Tibial nerve (tissue), 4 donors: ENCODE results near the gene CTH. TPM values are rescaled to one million over a fixed set of nuclear protein-coding genes. Genes with fewer than 3 reads are reported as not detected.

ENCODE experiments used
- DNase-seq, 2 donors: peaks; one replicate each; pipeline ENCODE4 v3.0.0-alpha.2; 2019; ENCODE audit warnings: low spot score in 2 of 2
- H3K27ac ChIP-seq, 4 donors: fragments of 200-600 bp; sonication (generic) in 3 of 4; one replicate each; pipeline ENCODE4 v1.5.1; 2017 to 2019; ENCODE audit warnings: mild to moderate bottlenecking in 1 of 4
- H3K27me3 ChIP-seq, 2 donors: fragments of 200-600 bp; sonication (generic) in 1 of 2; one replicate each; pipeline versions ENCODE4 v1.5.1 to v1.6.0; 2017 to 2019
- H3K36me3 ChIP-seq, 3 donors: fragments of 200-600 bp; sonication (generic); one replicate each; pipeline ENCODE4 v1.5.1; 2018 to 2019
- H3K4me1 ChIP-seq, 4 donors: fragments of 200-600 bp; sonication (generic) in 3 of 4; one replicate each; pipeline ENCODE4 v1.5.1; 2017 to 2019
- H3K4me3 ChIP-seq, 4 donors: fragments of 200-600 bp; sonication (generic) in 3 of 4; one replicate each; pipeline ENCODE4 v1.5.1; 2017 to 2019; ENCODE audit warnings: mild to moderate bottlenecking in 1 of 4, moderate library complexity in 1 of 4
- H3K9me3 ChIP-seq, 4 donors: fragments of 200-600 bp; sonication (generic) in 3 of 4; one replicate each; pipeline ENCODE4 v1.5.1; 2017 to 2019
- CTCF ChIP-seq, 5 experiments: fragments of 200-600 bp in 3 of 5; fragments of 450-650 bp in 2 of 5; sonication (generic) in 3 of 5; IDR thresholded peaks; one replicate each; pipeline ENCODE4 v1.5.1; 2016 to 2019; ENCODE audit warnings: antibody characterized with exemption in 5 of 5, mild to moderate bottlenecking in 3 of 5, moderate library complexity in 2 of 5
- EP300 ChIP-seq, 2 donors: sonication (generic); formaldehyde crosslinking; IDR thresholded peaks; one replicate each; pipeline ENCODE4 v1.6.1; 2017; ENCODE audit warnings: antibody characterized with exemption in 2 of 2, mild to moderate bottlenecking in 1 of 2
- POLR2A ChIP-seq, 2 donors: fragments of 450-650 bp; IDR thresholded peaks; one replicate each; pipeline ENCODE4 v1.6.1; 2017; ENCODE audit warnings: antibody characterized with exemption in 2 of 2, mild to moderate bottlenecking in 2 of 2, moderate library complexity in 2 of 2
- WGBS, 2 donors: methylation state at CpG; one replicate each; pipeline ENCODE4 v1.1.5; 2018; 5-methylcytosine and 5-hydroxymethylcytosine counted together
- total RNA-seq, 4 donors: library from RNA; depleted of rRNA; stranded (reverse); fragments of >200 nt; gene quantifications; one replicate each; pipeline ENCODE4 v1.1.0, GENCODE V29; 2016

Gene CTH
- total RNA-seq, 4 donors from 2014 or later, result 5.7 to 12.2 (median 9.4) TPM

GRCh38 chr1:70431874-70432273 is 20.8 kb downstream of the CTH start:
- Histone ChIP-seq H3K36me3 (peaks cover 0 to 73% (median 0%) of the 10 kb centered on the region in 3 donors), H3K27me3 (no peaks in the 10 kb centered on the region), H3K4me1 (no peaks in the 10 kb centered on the region), H3K9me3 (no peaks in the 10 kb centered on the region), H3K4me3 (no peak overlapping the region), H3K27ac (no peak overlapping the region)
- no peak for DNase-seq
- 74 to 82% methylated on average over 3 of the region's 3 CpGs for WGBS, 2 donors
- no peak for TF ChIP-seq EP300 (IDR thresholded peaks at IDR 0.05)
- no peak for TF ChIP-seq CTCF (IDR thresholded peaks at IDR 0.05)
- no peak for TF ChIP-seq POLR2A (IDR thresholded peaks at IDR 0.05)

GRCh38 chr1:70434253-70434859 is 23.3 kb downstream of the CTH start:
- Histone ChIP-seq H3K4me1 (no peaks in the 10 kb centered on the region), H3K36me3 (peaks cover 0 to 74% (median 6%) of the 10 kb centered on the region in 3 donors), H3K4me3 (no peak overlapping the region), H3K9me3 (no peaks in the 10 kb centered on the region), H3K27ac (no peak overlapping the region), H3K27me3 (no peaks in the 10 kb centered on the region)
- TF ChIP-seq CTCF (IDR thresholded peaks at IDR 0.05), result no peak
- TF ChIP-seq POLR2A (IDR thresholded peaks at IDR 0.05), result no peak
- TF ChIP-seq EP300 (IDR thresholded peaks at IDR 0.05), result no peak
- WGBS, 2 donors, result 93 to 97% methylated on average over 1 of the region's 1 CpG
- no peak for DNase-seq

GRCh38 chr1:70436622-70437251 is 25.7 kb downstream of the CTH start:
- TF ChIP-seq EP300 (IDR thresholded peaks at IDR 0.05) (no peak), POLR2A (IDR thresholded peaks at IDR 0.05) (no peak), CTCF (IDR thresholded peaks at IDR 0.05) (peak in 2 of 5 experiments; percentile 17)
- DNase-seq, result no peak
- Histone ChIP-seq H3K4me1 (no peaks in the 10 kb centered on the region), H3K4me3 (no peak overlapping the region), H3K27me3 (no peaks in the 10 kb centered on the region), H3K9me3 (no peaks in the 10 kb centered on the region), H3K36me3 (peaks cover 0 to 60% (median 6%) of the 10 kb centered on the region in 3 donors), H3K27ac (no peak overlapping the region)
- 49 to 52% methylated on average over 6 of the region's 6 CpGs for WGBS, 2 donors

GRCh38 chr1:70438529-70438928 is 27.5 kb downstream of the CTH start:
- no peaks in the 10 kb centered on the region for H3K27me3 ChIP-seq
- 81 to 82% methylated on average over 2 of the region's 2 CpGs for WGBS, 2 donors
- H3K9me3 ChIP-seq, result no peaks in the 10 kb centered on the region
- no peak overlapping the region for H3K27ac ChIP-seq
- H3K4me3 ChIP-seq, result no peak overlapping the region
- no peak for DNase-seq
- H3K4me1 ChIP-seq, result peaks cover 0 to 7% (median under 1%) of the 10 kb centered on the region in 4 donors
- H3K36me3 ChIP-seq, result peaks cover 0 to 43% (median 6%) of the 10 kb centered on the region in 3 donors
- no peak for TF ChIP-seq EP300 (IDR thresholded peaks at IDR 0.05)

- no peak for TF ChIP-seq CTCF (IDR thresholded peaks at IDR 0.05)
- no peak for TF ChIP-seq POLR2A (IDR thresholded peaks at IDR 0.05)
- TF ChIP-seq EP300 (IDR thresholded peaks at IDR 0.05), result no peak
These were observed 29.7 kb downstream of the CTH start for GRCh38 chr1:70440642-70441391.

More at GRCh38 chr1:70440642-70441391, 29.7 kb downstream of the CTH start:
- no peaks in the 10 kb centered on the region for H3K9me3 ChIP-seq
- H3K36me3 ChIP-seq, result peaks cover 0 to 22% (median 6%) of the 10 kb centered on the region in 3 donors
- no peak overlapping the region for H3K27ac ChIP-seq
- DNase-seq, result no peak
- 93 to 94% methylated on average over 2 of the region's 2 CpGs for WGBS, 2 donors
- no peak overlapping the region for H3K4me3 ChIP-seq
- H3K4me1 ChIP-seq, result peaks cover 0 to 7% (median 3%) of the 10 kb centered on the region in 4 donors
- no peaks in the 10 kb centered on the region for H3K27me3 ChIP-seq
